SK-N-MC (cell line): ENCODE data around the gene WDR37.

ENCODE experiments used
- EZH2 ChIP-seq: fragments of 200-600 bp; sonication (generic); IDR thresholded peaks from one replicate; pipeline ENCODE4 v1.6.1; 2017; ENCODE audit warnings: antibody characterized with exemption
- POLR2AphosphoS5 ChIP-seq: IDR thresholded peaks from 2 replicates; pipeline ENCODE4 v1.6.1; 2012; ENCODE audit warnings: mild to moderate bottlenecking, low read depth, low read length, borderline replicate concordance

DNA sequence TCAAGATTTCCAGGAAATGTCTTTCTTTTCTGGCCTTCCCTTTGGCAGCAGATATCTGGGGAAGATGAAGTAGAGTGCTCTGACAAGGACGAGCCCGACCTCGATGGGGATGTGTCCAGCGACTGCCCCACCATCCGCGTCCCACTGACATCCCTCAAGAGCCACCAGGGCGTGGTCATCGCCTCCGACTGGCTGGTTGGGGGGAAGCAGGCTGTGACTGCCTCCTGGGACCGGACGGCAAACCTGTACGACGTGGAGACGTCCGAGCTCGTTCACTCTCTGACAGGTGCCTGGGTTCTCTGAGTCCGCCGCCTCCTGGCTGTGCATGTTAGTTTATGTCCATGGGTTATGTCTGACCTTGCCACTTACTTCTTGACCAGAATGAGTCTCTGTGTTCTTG lies 47.4 kb downstream of the WDR37 start:
- TF ChIP-seq POLR2AphosphoS5: no peak
- no peak for TF ChIP-seq EZH2
